NCI-H526 (cell line): ENCODE measurements around the gene RNLS.

ENCODE experiments used
- DNase-seq, 2 experiments: peaks; one replicate each; lab custom pipeline; 2025; lab: John Stamatoyannopoulos, UW

The RNLS gene

GRCh38 chr10:88346144-88346977 lies 236.8 kb downstream of the RNLS start:
- DNase-seq, result no peak

- no peak for DNase-seq
Observed at GRCh38 chr10:88343761-88344484, 239.2 kb downstream of the RNLS start.

GRCh38 chr10:88342733-88343310 lies 240.3 kb downstream of the RNLS start:
- no peak for DNase-seq

- no peak for DNase-seq
Observed at GRCh38 chr10:88337134-88337533, 246.0 kb downstream of the RNLS start.

GRCh38 chr10:88336334-88336733 lies 246.8 kb downstream of the RNLS start:
- no peak for DNase-seq

GRCh38 chr10:88333248-88333630 lies 249.9 kb downstream of the RNLS start:
- no peak for DNase-seq

GRCh38 chr10:88332503-88333247 lies 250.4 kb downstream of the RNLS start:
- no peak for DNase-seq

- no peak for DNase-seq
Observed at GRCh38 chr10:88330174-88330573, 252.9 kb downstream of the RNLS start.

- no peak for DNase-seq
Observed at GRCh38 chr10:88322324-88323063, 260.6 kb downstream of the RNLS start.

- no peak for DNase-seq
Observed at GRCh38 chr10:88319960-88320517, 263.1 kb downstream of the RNLS start.

GRCh38 chr10:88318803-88319202 lies 264.3 kb downstream of the RNLS start:
- DNase-seq, result peak in 1 of 2 experiments; percentile 15

GRCh38 chr10:88317099-88317498 lies 266.0 kb downstream of the RNLS start:
- DNase-seq, result no peak

GRCh38 chr10:88316292-88316861 lies 266.7 kb downstream of the RNLS start:
- peak in 1 of 2 experiments; percentile 8 for DNase-seq

GRCh38 chr10:88315755-88316154 lies 267.4 kb downstream of the RNLS start:
- no peak for DNase-seq

GRCh38 chr10:88314362-88314761 lies 268.8 kb downstream of the RNLS start:
- DNase-seq, result no peak

- DNase-seq, result no peak
Observed at GRCh38 chr10:88313878-88314277, 269.2 kb downstream of the RNLS start.

- DNase-seq, result no peak
Observed at GRCh38 chr10:88312855-88313254, 270.3 kb downstream of the RNLS start.

GRCh38 chr10:88311264-88311663 lies 271.9 kb downstream of the RNLS start:
- no peak for DNase-seq

GRCh38 chr10:88309365-88309764 lies 273.8 kb downstream of the RNLS start:
- DNase-seq, result no peak

- DNase-seq, result peak in 1 of 2 experiments; percentile 7
Observed at GRCh38 chr10:88308361-88308760, 274.8 kb downstream of the RNLS start.

- no peak for DNase-seq
Observed at GRCh38 chr10:88299787-88300186, 283.3 kb downstream of the RNLS start.
